DOHH2 (cell line): Measurements from ENCODE around the gene GNPTG.

Source experiments
- H3F3A ChIP-seq: fragments of 200-600 bp; sonication (generic), shearing (Covaris generic); 2 replicates; pipeline ENCODE4 v1.6.0; 2016; ENCODE audit warnings: antibody characterized with exemption, mild to moderate bottlenecking; ENCODE audit not compliant: control insufficient read depth, insufficient read depth
- H3K27ac ChIP-seq: fragments of 200-600 bp; sonication (generic); 2 replicates; pipeline ENCODE4 v1.5.1; 2014; ENCODE audit warnings: low read depth, mild to moderate bottlenecking, low read length, moderate library complexity
- H3K27me3 ChIP-seq: fragments of 200-600 bp; sonication (generic); 2 replicates; pipeline ENCODE4 v1.6.1; 2014; ENCODE audit warnings: mild to moderate bottlenecking, low read length, mixed read lengths; ENCODE audit not compliant: control insufficient read depth
- H3K36me3 ChIP-seq: fragments of 200-600 bp; sonication (generic); 2 replicates; pipeline ENCODE4 v1.6.1; 2014; ENCODE audit warnings: mild to moderate bottlenecking, low read length, moderate library complexity, mixed read lengths; ENCODE audit not compliant: control insufficient read depth
- H3K4me1 ChIP-seq: fragments of 200-600 bp; sonication (generic); 2 replicates; pipeline ENCODE4 v1.6.1; 2014; ENCODE audit warnings: mild to moderate bottlenecking, low read length, mixed read lengths; ENCODE audit not compliant: control insufficient read depth
- H3K4me2 ChIP-seq: fragments of 200-600 bp; sonication (generic); 2 replicates; pipeline ENCODE4 v1.6.0; 2014; ENCODE audit warnings: mild to moderate bottlenecking, low read length, moderate library complexity
- H3K4me3 ChIP-seq: fragments of 200-600 bp; sonication (generic); 2 replicates; pipeline ENCODE4 v1.5.1; 2014; ENCODE audit warnings: mild to moderate bottlenecking, low read length, mixed read lengths
- H3K79me2 ChIP-seq: fragments of 200-600 bp; sonication (generic); 2 replicates; pipeline ENCODE4 v1.6.1; 2014; ENCODE audit warnings: mild to moderate bottlenecking, low read length, mixed read lengths; ENCODE audit not compliant: control insufficient read depth
- H3K9me2 ChIP-seq: fragments of 200-600 bp; sonication (generic); replicated peaks from 2 replicates; pipeline ENCODE4 v1.6.1; 2014; ENCODE audit warnings: mild to moderate bottlenecking, low read length, mixed read lengths; ENCODE audit not compliant: control insufficient read depth
- H3K9me3 ChIP-seq: fragments of 200-600 bp; sonication (generic); 2 replicates; pipeline ENCODE4 v1.6.1; 2014; ENCODE audit warnings: antibody characterized with exemption, low read length, mixed read lengths; ENCODE audit not compliant: control insufficient read depth, insufficient read depth
- H4K20me1 ChIP-seq: fragments of 200-600 bp; sonication (generic); 2 replicates; pipeline ENCODE4 v1.6.0; 2014; ENCODE audit warnings: low read depth, mild to moderate bottlenecking, antibody characterized with exemption, low read length, moderate library complexity; ENCODE audit not compliant: control insufficient read depth, insufficient read depth
- CTCF ChIP-seq: fragments of 200-600 bp; sonication (generic); IDR thresholded peaks from one replicate; pipeline ENCODE4 v1.5.1; 2014; ENCODE audit warnings: antibody characterized with exemption, mild to moderate bottlenecking, low read depth, low read length; ENCODE audit not compliant: poor library complexity, severe bottlenecking
- EZH2phosphoT487 ChIP-seq: fragments of 200-600 bp; sonication (generic); IDR thresholded peaks from 2 replicates; pipeline ENCODE4 v1.6.1; 2017; ENCODE audit warnings: borderline replicate concordance, mild to moderate bottlenecking, antibody characterized with exemption, low read length, moderate library complexity, mixed read lengths

GNPTG gene

GRCh38 chr16:1347962-1348361, 3.8 kb upstream of the GNPTG start:
- peaks cover 25% of the 10 kb centered on the region for H3K79me2 ChIP-seq
- no peaks in the 10 kb centered on the region for H3K27me3 ChIP-seq
- no peaks in the 10 kb centered on the region for H3K9me2 ChIP-seq
- no peak overlapping the region for H3K4me3 ChIP-seq
- peaks cover 21% of the 10 kb centered on the region for H3K4me1 ChIP-seq
- no peak overlapping the region for H3K4me2 ChIP-seq
- peaks cover 13% of the 10 kb centered on the region; the same call in 1 of the 2 replicates for H3K36me3 ChIP-seq
- H4K20me1 ChIP-seq: 0 out of 2 replicates have a peak, but pooled peaks cover 4% of the 10 kb centered on the region
- H3F3A ChIP-seq: no peaks in the 10 kb centered on the region
- TF ChIP-seq EZH2phosphoT487: no peak
- no peak for TF ChIP-seq CTCF
- no peaks in the 10 kb centered on the region for H3K9me3 ChIP-seq
- no peak overlapping the region for H3K27ac ChIP-seq

DNA sequence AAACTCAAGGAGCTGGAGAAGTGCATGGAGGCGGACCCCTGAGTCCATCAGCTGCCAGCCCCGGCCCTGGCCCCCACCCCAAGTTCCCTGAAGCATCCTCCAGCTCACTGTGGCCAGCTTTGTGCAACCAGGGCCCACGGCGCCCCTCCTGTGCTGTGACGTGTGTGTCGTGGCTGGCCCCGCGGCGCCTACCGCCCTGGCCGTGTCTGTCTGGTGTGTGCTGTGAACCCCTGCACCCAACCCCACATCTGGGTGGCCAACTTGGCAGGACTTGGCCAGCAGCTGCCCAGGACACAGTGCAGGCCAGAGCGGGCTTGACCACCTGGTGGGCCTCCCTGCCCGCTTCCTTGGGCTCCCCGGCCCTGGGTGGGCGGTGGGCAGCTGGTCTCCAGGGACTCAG, 3.3 kb upstream of the GNPTG start:
- Histone ChIP-seq H3K79me2 (peaks cover 30% of the 10 kb centered on the region), H3K9me2 (no peaks in the 10 kb centered on the region), H3K27ac (no peak overlapping the region), H3K4me3 (no peak overlapping the region), H3K4me2 (no peak overlapping the region), H3K9me3 (no peaks in the 10 kb centered on the region), H3K4me1 (peaks cover 16% of the 10 kb centered on the region), H3K36me3 (peaks cover 13% of the 10 kb centered on the region; the same call in 1 of the 2 replicates), H3K27me3 (no peaks in the 10 kb centered on the region), H3F3A (no peaks in the 10 kb centered on the region), H4K20me1 (0 out of 2 replicates have a peak, but pooled peaks cover 2% of the 10 kb centered on the region)
- TF ChIP-seq EZH2phosphoT487 (no peak), CTCF (no peak)

DNA sequence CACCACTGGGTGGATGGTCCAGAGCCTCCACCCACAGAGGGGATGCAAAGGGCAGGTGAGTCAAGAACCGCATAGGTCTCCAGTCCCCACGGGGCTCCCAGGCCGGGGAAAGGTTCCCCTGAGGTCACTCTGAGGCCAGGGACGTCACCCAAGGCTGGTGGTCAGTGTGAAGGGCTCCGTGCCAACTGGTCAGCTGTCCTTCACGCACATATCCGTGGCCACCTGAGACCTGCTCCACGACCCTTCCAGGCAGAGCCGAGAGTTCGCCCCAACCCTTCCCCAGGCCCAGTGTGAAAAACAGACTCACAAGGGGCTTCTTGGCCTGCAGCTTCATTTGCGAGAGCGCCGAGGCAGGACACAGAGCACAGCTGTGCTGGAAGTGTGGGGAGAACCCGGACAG, 2.8 kb upstream of the GNPTG start:
- H3K9me3 ChIP-seq: no peaks in the 10 kb centered on the region
- peaks cover 34% of the 10 kb centered on the region for H3K79me2 ChIP-seq
- H4K20me1 ChIP-seq: no peaks in the 10 kb centered on the region
- H3K4me2 ChIP-seq: no peak overlapping the region
- H3K4me1 ChIP-seq: peaks cover 13% of the 10 kb centered on the region
- no peak overlapping the region for H3K4me3 ChIP-seq
- no peaks in the 10 kb centered on the region for H3K27me3 ChIP-seq
- no peak for TF ChIP-seq EZH2phosphoT487
- TF ChIP-seq CTCF: no peak
- no peaks in the 10 kb centered on the region for H3K9me2 ChIP-seq
- H3K36me3 ChIP-seq: peaks cover 13% of the 10 kb centered on the region; the same call in 1 of the 2 replicates
- no peak overlapping the region for H3K27ac ChIP-seq
- no peaks in the 10 kb centered on the region for H3F3A ChIP-seq
